Measurements from ENCODE around the gene TMEM242. TPM values are rescaled to one million over a fixed set of nuclear protein-coding genes. Genes with fewer than 3 reads are reported as not detected.

The TMEM242 gene
- total and polyA plus RNA-seq, 2 of the 4 experiments (the other 2 are of a cell fraction): 2.3 to 4.6 TPM

- TF ChIP-seq RCOR1 (IDR thresholded peaks at IDR 0.05; ENCODE audit: insufficient replicate concordance, low read length) (no peak), MAFK (IDR thresholded peaks at IDR 0.05; ENCODE audit: low read depth, low read length) (no peak)
These were observed 48.7 kb downstream of the TMEM242 start (continued) for GRCh38 chr6:157274471-157275226.

GRCh38 chr6:157273756-157274470 is 49.4 kb downstream of the TMEM242 start:
- H4K5ac ChIP-seq (ENCODE audit: low read depth, low read length): peak overlapping the region; percentile 56; the same call in 1 of the 2 replicates
- in situ Hi-C loops (cut with MboI; ENCODE audit: low sequenced_read_pairs): no loop called here
- H3K36me3 ChIP-seq (ENCODE audit: control insufficient read depth, insufficient read depth, low read length): no peaks in the 10 kb centered on the region
- POLR2A ChIA-PET (ENCODE audit: unreplicated experiment): no interaction called here
- intact Hi-C loops (cut with micrococcal nuclease): loop anchor here (1.0 to 10.0 kb wide), 3 partner anchors 240 to 1947 kb away; no protein-coding TSS in a partner anchor
- H2BK5ac ChIP-seq (ENCODE audit: low read depth, low read length, poor library complexity, severe bottlenecking): peak overlapping the region; percentile 41
- H3K18ac ChIP-seq (ENCODE audit: low read depth, low read length): no peak overlapping the region
- CTCF ChIA-PET: no interaction called here
- H3K79me1 ChIP-seq (ENCODE audit: low read depth in 1 of 2, low read length in 2 of 2): peaks cover 0 to 4% of the 10 kb centered on the region in 2 experiments; a peak in 2 of 4 replicates
- dilution Hi-C loops (cut with HindIII; ENCODE audit: low sequenced_read_pairs, unreplicated experiment): no loop called here
- H3K4me2 ChIP-seq (ENCODE audit: low read depth, low read length): peak overlapping the region; percentile 51
- no peak overlapping the region for H3K56ac ChIP-seq (ENCODE audit: extremely low read depth, insufficient read depth, low read length)
- no TSS peak for BruUV-seq (replicated peaks)
- peak overlapping the region; percentile 65 for H3K4ac ChIP-seq (ENCODE audit: low read depth, low read length)
- no peaks in the 10 kb centered on the region for H3K27me3 ChIP-seq (ENCODE audit: control insufficient read depth, insufficient read depth, low read length)
- peak overlapping the region; percentile 90 for H3K4me3 ChIP-seq (ENCODE audit: insufficient read depth, low read depth, low read length)
- H2AK9ac ChIP-seq (replicated peaks; ENCODE audit: low read depth, low read length, poor library complexity): peak overlapping the region; percentile 90
- peak overlapping the region; percentile 85 to 91 for H4K8ac ChIP-seq (ENCODE audit: low read depth in 2 of 2, low read length in 2 of 2)
- peak overlapping the region; percentile 65; the same call in 1 of the 2 replicates for H3K23ac ChIP-seq (ENCODE audit: low read depth, low read length)
- H3K27ac ChIP-seq (ENCODE audit: insufficient read depth, low read length): no peak overlapping the region; the same call in 1 of the 2 replicates
- H2BK20ac ChIP-seq (ENCODE audit: low read depth, low read length): no peak overlapping the region
- DNase-seq: peak; percentile 9
- 2% methylated on average over 13 of the region's 30 CpGs; no CpG with 5 or more reads in 1 of the 2 experiments for WGBS, 2 experiments (ENCODE audit: extremely low coverage in 2 of 2, insufficient read length in 1 of 2)
- peaks cover 3% of the 10 kb centered on the region; the same call in 1 of the 2 replicates for H3K9me1 ChIP-seq (ENCODE audit: insufficient read depth, low read length)
- H4K20me1 ChIP-seq (ENCODE audit: insufficient read depth, low read length): no peaks in the 10 kb centered on the region
- H3K14ac ChIP-seq (replicated peaks; ENCODE audit: low read depth, low read length): peak overlapping the region; percentile 76
- peak; percentile 8; the same call in 1 of the 2 replicates for ATAC-seq (ENCODE audit: low read depth)
- no peak overlapping the region; the same call in 1 of the 2 replicates for H2AK5ac ChIP-seq (ENCODE audit: low read depth, low read length)
- H3K9ac ChIP-seq (ENCODE audit: low read depth, low read length): peak overlapping the region; percentile 67
- peak overlapping the region; percentile 100 for H2AFZ ChIP-seq (replicated peaks; ENCODE audit: low read length, poor library complexity)
- H3K9me3 ChIP-seq (ENCODE audit: control insufficient read depth, insufficient read depth, low read length): no peaks in the 10 kb centered on the region
- H2BK15ac ChIP-seq (ENCODE audit: low read depth, low read length): no peak overlapping the region
- H2BK120ac ChIP-seq (ENCODE audit: low read depth, low read length): 0 out of 2 replicates have a peak overlapping the region, but pooled peaks have one; percentile 19
- peaks cover 8% of the 10 kb centered on the region for H3K4me1 ChIP-seq (ENCODE audit: control insufficient read depth, insufficient read depth, low read length)
- H4K91ac ChIP-seq (ENCODE audit: insufficient read depth, low read depth, low read length): peak overlapping the region; percentile 52; the same call in 1 of the 2 replicates
- TF ChIP-seq FOS (IDR thresholded peaks at IDR 0.05; ENCODE audit: low read depth, low read length): no peak
- no peak for TF ChIP-seq RFX5 (IDR thresholded peaks at IDR 0.05; ENCODE audit: low read depth, low read length)
- TF ChIP-seq BHLHE40 (IDR thresholded peaks at IDR 0.05; ENCODE audit: low read depth, low read length): no peak
- TF ChIP-seq MAZ (IDR thresholded peaks at IDR 0.05; ENCODE audit: borderline replicate concordance, low read depth, low read length): no peak
- TF ChIP-seq CEBPB (IDR thresholded peaks at IDR 0.05; ENCODE audit: low read depth, low read length): no peak
- no peak for TF ChIP-seq NFE2L2 (IDR thresholded peaks at IDR 0.05; ENCODE audit: low read depth, low read length)
- no peak for TF ChIP-seq POLR2A (IDR thresholded peaks at IDR 0.05; ENCODE audit: low read depth, low read length)
- TF ChIP-seq SMC3 (IDR thresholded peaks at IDR 0.05; ENCODE audit: low read depth, low read length): no peak
- TF ChIP-seq RAD21 (IDR thresholded peaks at IDR 0.05; ENCODE audit: low read length): no peak
- TF ChIP-seq CHD1 (IDR thresholded peaks at IDR 0.05; ENCODE audit: low read depth, low read length): no peak
- TF ChIP-seq MXI1 (IDR thresholded peaks at IDR 0.05; ENCODE audit: borderline replicate concordance, low read depth, low read length): no peak
- TF ChIP-seq CTCF (conservative IDR thresholded peaks at IDR 0.05; ENCODE audit: low read depth, low read length): no peak
